GM13977 (cell line): ENCODE data around the gene CHD5.

ENCODE experiments used
- DNase-seq: peaks from one replicate; pipeline ENCODE4 v3.0.0; 2012; ENCODE audit warnings: low spot score
- in situ Hi-C: fragments of 300-500 bp; cut with MboI; formaldehyde crosslinking; loops from one replicate; pipeline ENCODE4 v1.12.0; 2022; ENCODE audit warnings: low sequenced_read_pairs, low pct_unique_long_range_greater_than_20kb, mixed read lengths, inconsistent platforms; ENCODE audit not compliant: unreplicated experiment
- TF ChIP-seq, protein P1 (sequence below): IDR thresholded peaks from 2 replicates; pipeline ENCODE4 v1.5.1; 2012; ENCODE audit warnings: mild to moderate bottlenecking, control low read depth; ENCODE audit not compliant: insufficient read depth; ENCODE audit errors: extremely low read depth, missing control alignments

CHD5 gene

DNA sequence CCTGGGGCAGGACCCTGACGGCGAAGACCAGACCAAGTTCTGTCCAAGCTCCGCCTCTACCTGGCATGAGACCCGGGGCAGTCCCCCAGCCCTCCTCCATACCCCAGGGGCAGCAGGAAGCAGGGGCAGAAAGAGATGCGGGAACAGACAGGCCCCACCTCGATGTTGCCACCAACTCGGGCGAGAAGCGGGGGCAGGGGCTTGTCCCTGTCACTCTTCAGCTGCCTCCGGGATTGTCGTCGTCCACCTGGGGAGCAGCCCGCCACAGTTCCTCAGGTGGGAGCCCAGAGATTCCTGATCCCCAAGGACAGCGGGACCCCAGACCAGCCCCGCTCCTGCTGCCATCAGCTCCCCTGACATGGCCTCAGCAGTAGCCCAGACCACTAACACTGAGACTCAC lies 54.8 kb downstream of the CHD5 start:
- TF ChIP-seq, protein P1, sequence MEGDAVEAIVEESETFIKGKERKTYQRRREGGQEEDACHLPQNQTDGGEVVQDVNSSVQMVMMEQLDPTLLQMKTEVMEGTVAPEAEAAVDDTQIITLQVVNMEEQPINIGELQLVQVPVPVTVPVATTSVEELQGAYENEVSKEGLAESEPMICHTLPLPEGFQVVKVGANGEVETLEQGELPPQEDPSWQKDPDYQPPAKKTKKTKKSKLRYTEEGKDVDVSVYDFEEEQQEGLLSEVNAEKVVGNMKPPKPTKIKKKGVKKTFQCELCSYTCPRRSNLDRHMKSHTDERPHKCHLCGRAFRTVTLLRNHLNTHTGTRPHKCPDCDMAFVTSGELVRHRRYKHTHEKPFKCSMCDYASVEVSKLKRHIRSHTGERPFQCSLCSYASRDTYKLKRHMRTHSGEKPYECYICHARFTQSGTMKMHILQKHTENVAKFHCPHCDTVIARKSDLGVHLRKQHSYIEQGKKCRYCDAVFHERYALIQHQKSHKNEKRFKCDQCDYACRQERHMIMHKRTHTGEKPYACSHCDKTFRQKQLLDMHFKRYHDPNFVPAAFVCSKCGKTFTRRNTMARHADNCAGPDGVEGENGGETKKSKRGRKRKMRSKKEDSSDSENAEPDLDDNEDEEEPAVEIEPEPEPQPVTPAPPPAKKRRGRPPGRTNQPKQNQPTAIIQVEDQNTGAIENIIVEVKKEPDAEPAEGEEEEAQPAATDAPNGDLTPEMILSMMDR: no peak
- in situ Hi-C loops: no loop called here
- DNase-seq: no peak

GRCh38 chr1:6124746-6125365 lies 55.3 kb downstream of the CHD5 start:
- in situ Hi-C loops: no loop called here
- TF ChIP-seq, protein P1: no peak
- no peak for DNase-seq

DNA sequence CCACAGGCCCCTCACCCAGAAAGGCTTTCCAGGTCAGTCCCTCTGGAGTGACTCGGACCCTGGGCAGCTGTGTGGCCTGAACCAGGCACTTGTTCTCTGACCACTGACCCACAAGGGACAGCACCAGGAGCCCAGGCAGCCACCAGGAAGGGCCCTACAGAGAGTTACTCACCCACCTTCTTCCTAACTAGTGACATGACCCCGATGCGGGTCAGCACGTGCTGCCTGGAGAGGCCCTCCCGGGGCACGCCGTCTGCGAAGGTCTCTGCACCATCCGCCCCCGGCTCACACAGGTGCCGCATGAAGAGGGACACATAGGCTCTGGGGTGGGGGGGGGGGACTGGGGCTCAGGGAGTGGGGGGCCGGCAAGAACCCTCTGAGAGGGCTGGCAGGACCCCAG lies 55.8 kb downstream of the CHD5 start:
- no peak for DNase-seq
- TF ChIP-seq, protein P1: no peak
- in situ Hi-C loops: no loop called here

DNA sequence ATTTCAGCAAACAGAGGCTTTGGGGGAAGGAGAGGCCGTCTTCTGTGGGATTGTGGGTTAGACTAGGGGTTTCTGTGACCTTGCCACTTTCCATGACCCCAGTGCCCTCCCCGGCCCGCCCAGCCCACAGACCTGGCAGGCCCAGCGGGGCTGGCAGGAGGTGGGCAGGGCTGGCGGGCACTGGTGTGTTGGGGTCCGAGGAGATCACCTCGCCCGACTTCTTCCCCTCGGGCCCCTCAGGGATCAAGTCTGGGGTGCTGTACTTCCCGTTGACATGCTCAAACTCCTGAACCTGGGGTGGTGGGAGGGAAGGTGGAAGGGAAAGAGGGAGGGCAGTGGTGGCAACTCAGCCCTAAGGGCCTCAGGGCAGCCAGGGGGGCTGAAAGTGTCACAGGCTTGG lies 56.3 kb downstream of the CHD5 start:
- in situ Hi-C loops: no loop called here
- TF ChIP-seq, protein P1: no peak
- DNase-seq: no peak

DNA sequence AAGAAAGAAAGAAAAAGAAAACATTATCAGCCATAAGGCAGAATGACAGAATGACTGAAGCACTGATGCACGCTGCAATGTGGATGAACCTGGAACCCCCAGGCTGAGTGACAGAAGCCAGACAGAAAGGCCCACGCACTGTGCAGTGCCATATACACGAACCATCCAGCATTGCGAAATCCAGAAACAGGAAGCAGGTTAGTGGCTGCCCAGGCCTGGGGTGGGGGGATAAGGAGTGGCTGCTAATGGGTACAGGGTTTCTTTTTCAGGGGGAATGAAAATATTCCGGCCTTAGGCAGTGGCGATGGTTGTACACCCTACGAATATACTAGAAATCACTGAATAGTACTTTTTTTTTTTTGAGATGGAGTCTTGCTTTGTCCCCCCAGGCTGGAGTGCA lies 57.0 kb downstream of the CHD5 start:
- TF ChIP-seq, protein P1: no peak
- in situ Hi-C loops: no loop called here

DNA sequence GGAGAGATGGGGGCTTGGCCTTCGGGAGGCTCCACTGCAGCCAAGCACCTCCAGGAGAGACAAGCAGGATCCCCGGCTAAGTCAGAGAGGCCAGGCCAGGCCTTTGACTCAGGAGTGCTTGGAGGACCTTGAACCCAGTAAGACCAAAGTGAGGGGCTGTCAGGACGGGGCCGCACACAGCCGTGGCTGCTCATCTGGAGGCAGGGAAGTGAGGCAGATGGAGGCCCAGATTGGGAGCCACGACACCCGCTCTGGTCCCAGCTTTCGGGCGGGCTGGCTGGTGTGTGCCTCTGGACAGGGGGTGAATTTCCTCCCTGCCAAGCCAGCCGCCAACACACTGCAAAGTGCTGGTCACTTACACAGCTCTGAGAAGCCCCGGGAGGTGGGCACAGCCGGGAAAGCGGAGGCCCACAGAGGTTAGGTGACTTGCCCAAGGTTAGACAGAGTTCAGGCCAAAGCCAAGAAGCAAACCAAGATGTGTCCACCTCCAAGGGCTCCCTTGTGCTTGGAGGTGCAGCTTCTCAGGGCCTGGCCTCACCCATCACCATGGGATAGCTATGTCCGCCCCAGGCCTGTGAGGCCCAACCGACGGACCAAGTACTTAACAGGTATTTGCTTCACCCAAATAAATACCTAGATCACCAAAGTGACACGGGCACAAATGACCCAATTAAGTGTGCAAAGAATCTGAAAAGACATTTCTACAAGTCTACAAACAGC lies 58.3 kb downstream of the CHD5 start:
- TF ChIP-seq, protein P1: no peak
- in situ Hi-C loops: no loop called here
- no peak for DNase-seq

More for the DNA sequence above, 57.0 kb downstream of the CHD5 start:
- DNase-seq: no peak
